GM18870 (cell line): ENCODE measurements around the gene SLC19A3.

Source experiments
- ATAC-seq: cut with Tn5 transposase; IDR thresholded peaks from one replicate; pipeline ENCODE4 v1.9.1; 2021; ENCODE audit warnings: moderate library complexity; ENCODE audit not compliant: unreplicated experiment

SLC19A3 gene

GRCh38 chr2:227634201-227634600, 83.6 kb downstream of the SLC19A3 start:
- ATAC-seq, result no peak
